Bronchial epithelial cell (primary cell): ENCODE results near the gene C18orf54. TPM values are rescaled to one million over a fixed set of nuclear protein-coding genes. Genes with fewer than 3 reads are reported as not detected.
"Not testable (repeated sequence)": the region's sequence is repeated elsewhere in the genome, so short reads cannot be mapped to it uniquely, and the experiment has no call there.

Experiments
- DNase-seq: peaks from one replicate; pipeline ENCODE4 v3.0.0-alpha.2; 2010; ENCODE audit warnings: low read depth
- FAIRE-seq: peaks from 2 replicates; lab custom pipeline; 2011; peaks lifted over from hg19 to GRCh38; lab: Jason Lieb, UNC
- H3K27me3 ChIP-seq: 2 replicates; pipeline ENCODE4 v1.5.1; 2011; ENCODE audit warnings: low read length; ENCODE audit not compliant: control insufficient read depth, insufficient read depth
- H3K36me3 ChIP-seq: 2 replicates; pipeline ENCODE4 v1.5.1; 2011; ENCODE audit warnings: low read length; ENCODE audit not compliant: control insufficient read depth, insufficient read depth
- H3K4me3 ChIP-seq: 2 replicates; pipeline ENCODE4 v1.5.1; 2011; ENCODE audit warnings: mild to moderate bottlenecking, low read depth, low read length, control low read depth
- CTCF ChIP-seq: IDR thresholded peaks from 2 replicates; pipeline ENCODE4 v1.5.1; 2011; ENCODE audit warnings: mild to moderate bottlenecking, moderate library complexity, low read length, control low read depth, inconsistent platforms; ENCODE audit not compliant: insufficient read depth, severe bottlenecking
- total RNA-seq: library from RNA; depleted of rRNA; stranded (reverse); fragments of >200 nt; gene quantifications from 2 replicates; pipeline ENCODE4 v1.2.1, GENCODE V29; 2014

C18orf54 gene
- total RNA-seq, 1 donor from 2014 or later, result 1.1 TPM

GRCh38 chr18:54382076-54382475 is 24.4 kb downstream of the C18orf54 start:
- FAIRE-seq, result no peak
- H3K4me3 ChIP-seq, result no peak overlapping the region

GRCh38 chr18:54382733-54383252 is 25.1 kb downstream of the C18orf54 start:
- FAIRE-seq, result no peak
- no peak for TF ChIP-seq CTCF
- Histone ChIP-seq H3K27me3 (no peaks in the 10 kb centered on the region), H3K36me3 (no peaks in the 10 kb centered on the region), H3K4me3 (no peak overlapping the region)
- DNase-seq, result no peak

More at GRCh38 chr18:54382076-54382475, 24.4 kb downstream of the C18orf54 start:
- TF ChIP-seq CTCF, result no peak
- Histone ChIP-seq H3K27me3 (no peaks in the 10 kb centered on the region), H3K36me3 (no peaks in the 10 kb centered on the region)
- DNase-seq, result no peak

- no peaks in the 10 kb centered on the region for H3K27me3 ChIP-seq
- no peak for DNase-seq
- H3K4me3 ChIP-seq, result no peak overlapping the region
- H3K36me3 ChIP-seq, result no peaks in the 10 kb centered on the region
- TF ChIP-seq CTCF, result no peak
- no peak for FAIRE-seq
These were observed 28.3 kb downstream of the C18orf54 start for GRCh38 chr18:54386043-54386442.

- not testable (repeated sequence) for H3K27me3 ChIP-seq, FAIRE-seq, H3K4me3 ChIP-seq, DNase-seq, H3K36me3 ChIP-seq
These were observed 29.2 kb downstream of the C18orf54 start for GRCh38 chr18:54386800-54387495.

- H3K4me3 ChIP-seq, result no peak overlapping the region
- no peak for TF ChIP-seq CTCF
- peak; percentile 15 for DNase-seq
- no peaks in the 10 kb centered on the region for H3K36me3 ChIP-seq
- H3K27me3 ChIP-seq, result no peaks in the 10 kb centered on the region
- FAIRE-seq, result no peak
These were observed 29.9 kb downstream of the C18orf54 start for GRCh38 chr18:54387631-54388030.

GRCh38 chr18:54388203-54389142 is 30.8 kb downstream of the C18orf54 start:
- Histone ChIP-seq H3K27me3 (no peaks in the 10 kb centered on the region), H3K4me3 (no peak overlapping the region), H3K36me3 (no peaks in the 10 kb centered on the region)
- TF ChIP-seq CTCF, result no peak
- peak; percentile 50 for FAIRE-seq
- DNase-seq, result peak; percentile 85
